ENCODE data around the gene ACSL3. TPM values are rescaled to one million over a fixed set of nuclear protein-coding genes. Genes with fewer than 3 reads are reported as not detected.

The ACSL3 gene
- total and polyA plus RNA-seq, 4 donors, result 22.2 to 154 (median 59.2) TPM

GRCh38 chr2:222964376-222965031 is 103.7 kb downstream of the ACSL3 start:
- H3K36me3 ChIP-seq (ENCODE audit: control insufficient read depth in 4 of 4, insufficient read depth in 4 of 4, low read length in 4 of 4), result no peaks in the 10 kb centered on the region
- H3K27ac ChIP-seq (ENCODE audit: low read depth in 1 of 2, low read length in 1 of 2), result no peak overlapping the region
- H3K27me3 ChIP-seq (ENCODE audit: control insufficient read depth in 3 of 3, insufficient read depth in 3 of 3, low read length in 2 of 3), result peaks cover 0 to 2% (median 0%) of the 10 kb centered on the region in 3 donors
- DNase-seq (no peak), ATAC-seq (ENCODE audit: insufficient read depth, low FRiP score) (no peak)
- TF ChIP-seq, protein P1, sequence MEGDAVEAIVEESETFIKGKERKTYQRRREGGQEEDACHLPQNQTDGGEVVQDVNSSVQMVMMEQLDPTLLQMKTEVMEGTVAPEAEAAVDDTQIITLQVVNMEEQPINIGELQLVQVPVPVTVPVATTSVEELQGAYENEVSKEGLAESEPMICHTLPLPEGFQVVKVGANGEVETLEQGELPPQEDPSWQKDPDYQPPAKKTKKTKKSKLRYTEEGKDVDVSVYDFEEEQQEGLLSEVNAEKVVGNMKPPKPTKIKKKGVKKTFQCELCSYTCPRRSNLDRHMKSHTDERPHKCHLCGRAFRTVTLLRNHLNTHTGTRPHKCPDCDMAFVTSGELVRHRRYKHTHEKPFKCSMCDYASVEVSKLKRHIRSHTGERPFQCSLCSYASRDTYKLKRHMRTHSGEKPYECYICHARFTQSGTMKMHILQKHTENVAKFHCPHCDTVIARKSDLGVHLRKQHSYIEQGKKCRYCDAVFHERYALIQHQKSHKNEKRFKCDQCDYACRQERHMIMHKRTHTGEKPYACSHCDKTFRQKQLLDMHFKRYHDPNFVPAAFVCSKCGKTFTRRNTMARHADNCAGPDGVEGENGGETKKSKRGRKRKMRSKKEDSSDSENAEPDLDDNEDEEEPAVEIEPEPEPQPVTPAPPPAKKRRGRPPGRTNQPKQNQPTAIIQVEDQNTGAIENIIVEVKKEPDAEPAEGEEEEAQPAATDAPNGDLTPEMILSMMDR (IDR thresholded peaks at IDR 0.05; ENCODE audit: control extremely low read depth, extremely low read depth), result no peak
- H3K9me3 ChIP-seq (ENCODE audit: control insufficient read depth in 4 of 4, insufficient read depth in 3 of 4, low read length in 3 of 4), result peaks cover 0 to 2% (median 0%) of the 10 kb centered on the region in 4 donors
- no peak overlapping the region for H3K4me3 ChIP-seq
- H3K4me1 ChIP-seq (ENCODE audit: control insufficient read depth in 5 of 5, insufficient read depth in 5 of 5, low read length in 5 of 5), result no peaks in the 10 kb centered on the region
- WGBS, 2 donors, result 72 to 82% methylated on average over 11 of the region's 11 CpGs
- no peak overlapping the region for H3K9ac ChIP-seq (ENCODE audit: insufficient read depth in 1 of 2, low read length in 2 of 2)

GRCh38 chr2:222965555-222965954 is 104.7 kb downstream of the ACSL3 start:
- Histone ChIP-seq H3K4me1 (ENCODE audit: control insufficient read depth in 5 of 5, insufficient read depth in 5 of 5, low read length in 5 of 5) (no peaks in the 10 kb centered on the region), H3K9me3 (ENCODE audit: control insufficient read depth in 4 of 4, insufficient read depth in 3 of 4, low read length in 3 of 4) (peaks cover 0 to 2% (median 0%) of the 10 kb centered on the region in 4 donors), H3K9ac (ENCODE audit: insufficient read depth in 1 of 2, low read length in 2 of 2) (no peak overlapping the region), H3K27ac (ENCODE audit: low read depth in 1 of 2, low read length in 1 of 2) (no peak overlapping the region), H3K27me3 (ENCODE audit: control insufficient read depth in 3 of 3, insufficient read depth in 3 of 3, low read length in 2 of 3) (peaks cover 0 to 2% (median 0%) of the 10 kb centered on the region in 3 donors), H3K36me3 (ENCODE audit: control insufficient read depth in 4 of 4, insufficient read depth in 4 of 4, low read length in 4 of 4) (no peaks in the 10 kb centered on the region), H3K4me3 (no peak overlapping the region)
- WGBS, 2 donors, result 97 to 100% methylated on average over 1 of the region's 1 CpG
- DNase-seq (no peak), ATAC-seq (ENCODE audit: insufficient read depth, low FRiP score) (no peak)
- TF ChIP-seq, protein P1 (IDR thresholded peaks at IDR 0.05; ENCODE audit: control extremely low read depth, extremely low read depth), result no peak

- H3K4me3 ChIP-seq, result no peak overlapping the region
- 86 to 92% methylated on average over 6 of the region's 6 CpGs for WGBS, 2 donors
- DNase-seq (no peak), ATAC-seq (ENCODE audit: insufficient read depth, low FRiP score) (no peak)
- H3K9ac ChIP-seq (ENCODE audit: insufficient read depth in 1 of 2, low read length in 2 of 2), result no peak overlapping the region
- H3K36me3 ChIP-seq (ENCODE audit: control insufficient read depth in 4 of 4, insufficient read depth in 4 of 4, low read length in 4 of 4), result no peaks in the 10 kb centered on the region
- peaks cover 0 to 2% (median 0%) of the 10 kb centered on the region in 4 donors for H3K9me3 ChIP-seq (ENCODE audit: control insufficient read depth in 4 of 4, insufficient read depth in 3 of 4, low read length in 3 of 4)
- no peak overlapping the region for H3K27ac ChIP-seq (ENCODE audit: low read depth in 1 of 2, low read length in 1 of 2)
- H3K4me1 ChIP-seq (ENCODE audit: control insufficient read depth in 5 of 5, insufficient read depth in 5 of 5, low read length in 5 of 5), result peaks cover 0 to 4% (median 0%) of the 10 kb centered on the region in 5 donors
- peaks cover 0 to 2% (median 0%) of the 10 kb centered on the region in 3 donors for H3K27me3 ChIP-seq (ENCODE audit: control insufficient read depth in 3 of 3, insufficient read depth in 3 of 3, low read length in 2 of 3)
- TF ChIP-seq, protein P1 (IDR thresholded peaks at IDR 0.05; ENCODE audit: control extremely low read depth, extremely low read depth), result no peak
These were observed 107.8 kb downstream of the ACSL3 start for GRCh38 chr2:222968550-222969155.

All from lung (tissue), 12 donors.